Dendritic cell treated with granulocyte-macrophage colony-stimulating factor and Interleukin-4, amounts not matched to agents 40 ng/mL and 50 ng/mL, for 4 days (primary cell): ENCODE results near the gene HSD17B11.
"Not testable (repeated sequence)": the region's sequence is repeated elsewhere in the genome, so short reads cannot be mapped to it uniquely, and the experiment has no call there.

Source experiments
- H3K27ac Mint-ChIP-seq: one replicate; pipeline ENCODE4 v1.8.0; 2022; ENCODE audit warnings: mild to moderate bottlenecking, mixed read lengths
- H3K27me3 Mint-ChIP-seq: one replicate; pipeline ENCODE4 v1.8.0; 2022; ENCODE audit warnings: mild to moderate bottlenecking, mixed read lengths
- H3K36me3 Mint-ChIP-seq: one replicate; pipeline ENCODE4 v1.8.0; 2022; ENCODE audit warnings: low read depth, mixed read lengths
- H3K4me1 Mint-ChIP-seq: one replicate; pipeline ENCODE4 v1.8.0; 2022; ENCODE audit warnings: low read depth, mixed read lengths
- H3K4me3 Mint-ChIP-seq: one replicate; pipeline ENCODE4 v1.8.0; 2022; ENCODE audit warnings: mild to moderate bottlenecking, moderate library complexity, mixed read lengths
- H3K9me3 Mint-ChIP-seq: one replicate; pipeline ENCODE4 v1.8.0; 2022; ENCODE audit warnings: mixed read lengths
- intact Hi-C: fragments of 100-400 bp; cut with micrococcal nuclease; formaldehyde crosslinking; loops from one replicate; pipeline ENCODE4 v1.15.0; 2022

Gene HSD17B11

GRCh38 chr4:87391576-87392054, 627 bp upstream of the HSD17B11 start:
- Mint-ChIP-seq H3K27me3 (no peaks in the 10 kb centered on the region), H3K4me3 (peak overlapping the region; percentile 90), H3K27ac (peak overlapping the region; percentile 93), H3K9me3 (no peaks in the 10 kb centered on the region), H3K4me1 (peaks cover 30% of the 10 kb centered on the region), H3K36me3 (peaks cover 26% of the 10 kb centered on the region)
- intact Hi-C loops = loop anchor here (1.0 to 10.0 kb wide), 4 partner anchors 17 to 456 kb away; partner anchors contain the start of genes KLHL8 and NUDT9

- Mint-ChIP-seq H3K4me1 (peaks cover 39% of the 10 kb centered on the region), H3K36me3 (peaks cover 35% of the 10 kb centered on the region), H3K27ac (peak overlapping the region; percentile 93), H3K4me3 (peak overlapping the region; percentile 90), H3K9me3 (no peaks in the 10 kb centered on the region), H3K27me3 (no peaks in the 10 kb centered on the region)
- intact Hi-C loops = loop anchor here (2.0 to 10.0 kb wide), 3 partner anchors 16 to 457 kb away; partner anchors contain the start of gene KLHL8
Measured at GRCh38 chr4:87390551-87390890, 467 bp downstream of the HSD17B11 start.

DNA sequence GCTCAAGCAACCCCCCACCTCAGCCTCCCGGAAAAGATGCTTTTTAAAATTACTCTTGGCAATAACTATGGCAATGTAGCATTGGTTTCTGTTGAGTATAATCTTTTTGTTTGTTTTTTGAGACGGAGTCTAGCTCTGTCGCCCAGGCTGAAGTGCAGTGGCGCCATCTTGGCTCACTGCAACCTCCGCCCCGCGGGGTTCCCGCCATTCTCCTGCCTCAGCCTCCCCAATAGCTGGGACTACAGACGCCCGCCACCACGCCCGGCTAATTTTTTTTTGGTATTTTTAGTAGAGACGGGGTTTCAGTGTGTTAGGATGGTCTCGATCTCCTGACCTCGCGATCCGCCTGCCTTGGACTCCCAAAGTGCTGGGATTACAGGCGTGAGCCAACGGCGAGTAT, 933 bp downstream of the HSD17B11 start:
- H3K27me3 Mint-ChIP-seq = not testable (repeated sequence)
- intact Hi-C loops = loop anchor here (2.0 to 10.0 kb wide), 3 partner anchors 15 to 457 kb away; partner anchors contain the start of gene KLHL8

DNA sequence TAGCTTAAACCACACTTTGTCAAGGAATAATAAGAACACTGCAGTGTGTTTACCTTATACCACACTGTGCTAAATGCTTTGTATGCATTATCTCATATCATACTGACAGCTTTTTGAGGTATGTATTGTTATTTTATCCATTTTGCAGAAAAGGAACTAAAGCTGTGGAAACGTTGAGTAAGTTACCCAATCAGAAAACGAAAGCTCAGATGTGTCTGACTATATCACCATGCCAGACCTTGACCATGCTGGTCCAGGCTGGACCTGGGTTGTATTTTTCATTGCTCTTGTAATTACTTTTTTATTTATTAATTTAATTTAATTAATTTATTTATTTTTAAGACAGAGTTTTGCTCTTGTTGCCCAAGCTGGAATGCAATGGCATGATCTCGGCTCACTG, 2.1 kb downstream of the HSD17B11 start:
- H3K4me1 Mint-ChIP-seq = peaks cover 50% of the 10 kb centered on the region
- peak overlapping the region; percentile 93 for H3K27ac Mint-ChIP-seq
- H3K36me3 Mint-ChIP-seq = peaks cover 48% of the 10 kb centered on the region
- no peaks in the 10 kb centered on the region for H3K9me3 Mint-ChIP-seq
- peak overlapping the region; percentile 90 for H3K4me3 Mint-ChIP-seq
- H3K27me3 Mint-ChIP-seq = no peaks in the 10 kb centered on the region
- intact Hi-C loops = no loop called here

More for the DNA sequence above, 933 bp downstream of the HSD17B11 start:
- Mint-ChIP-seq H3K36me3 (peaks cover 40% of the 10 kb centered on the region), H3K4me3 (peak overlapping the region; percentile 90), H3K4me1 (peaks cover 44% of the 10 kb centered on the region), H3K27ac (peak overlapping the region; percentile 93)
- H3K9me3 Mint-ChIP-seq = not testable (repeated sequence)

DNA sequence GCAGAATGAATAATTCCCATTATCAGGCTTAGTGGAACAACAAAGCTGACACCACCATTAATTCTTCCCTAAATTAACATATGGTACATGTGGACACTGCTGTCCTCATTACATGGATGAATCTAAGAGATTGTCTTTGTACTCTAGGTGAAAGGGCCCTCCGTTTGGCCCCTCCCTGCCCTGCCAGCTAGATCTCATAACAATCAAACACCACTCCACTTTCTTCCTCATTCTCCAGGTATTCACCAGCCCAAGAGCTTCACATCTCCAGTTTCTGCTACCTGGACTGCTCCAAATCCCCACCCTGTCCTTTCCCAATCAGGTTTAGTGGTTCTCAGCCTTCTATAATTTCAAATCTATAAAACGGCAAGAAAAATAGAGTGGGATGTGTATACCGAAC, 3.8 kb downstream of the HSD17B11 start:
- Mint-ChIP-seq H3K27ac (no peak overlapping the region), H3K36me3 (peaks cover 61% of the 10 kb centered on the region), H3K9me3 (no peaks in the 10 kb centered on the region), H3K4me3 (no peak overlapping the region), H3K4me1 (peaks cover 63% of the 10 kb centered on the region), H3K27me3 (no peaks in the 10 kb centered on the region)
- intact Hi-C loops = no loop called here

- H3K9me3 Mint-ChIP-seq, intact Hi-C loops, H3K27me3 Mint-ChIP-seq, H3K27ac Mint-ChIP-seq, H3K4me3 Mint-ChIP-seq: not testable (repeated sequence)
- peaks cover 75% of the 10 kb centered on the region for H3K36me3 Mint-ChIP-seq
- peaks cover 58% of the 10 kb centered on the region for H3K4me1 Mint-ChIP-seq
Measured at GRCh38 chr4:87384466-87385132, 6.4 kb downstream of the HSD17B11 start.

GRCh38 chr4:87382931-87383330, 8.1 kb downstream of the HSD17B11 start:
- no peaks in the 10 kb centered on the region for H3K27me3 Mint-ChIP-seq
- H3K4me3 Mint-ChIP-seq = no peak overlapping the region
- H3K4me1 Mint-ChIP-seq = peaks cover 46% of the 10 kb centered on the region
- H3K9me3 Mint-ChIP-seq = no peaks in the 10 kb centered on the region
- H3K36me3 Mint-ChIP-seq = peaks cover 72% of the 10 kb centered on the region
- peak overlapping the region; percentile 4 for H3K27ac Mint-ChIP-seq
- intact Hi-C loops = no loop called here

- Mint-ChIP-seq H3K27ac (no peak overlapping the region), H3K9me3 (no peaks in the 10 kb centered on the region), H3K4me1 (peaks cover 38% of the 10 kb centered on the region), H3K4me3 (no peak overlapping the region), H3K27me3 (no peaks in the 10 kb centered on the region), H3K36me3 (peaks cover 69% of the 10 kb centered on the region)
- intact Hi-C loops = no loop called here
Measured at GRCh38 chr4:87382116-87382515, 8.9 kb downstream of the HSD17B11 start.

DNA sequence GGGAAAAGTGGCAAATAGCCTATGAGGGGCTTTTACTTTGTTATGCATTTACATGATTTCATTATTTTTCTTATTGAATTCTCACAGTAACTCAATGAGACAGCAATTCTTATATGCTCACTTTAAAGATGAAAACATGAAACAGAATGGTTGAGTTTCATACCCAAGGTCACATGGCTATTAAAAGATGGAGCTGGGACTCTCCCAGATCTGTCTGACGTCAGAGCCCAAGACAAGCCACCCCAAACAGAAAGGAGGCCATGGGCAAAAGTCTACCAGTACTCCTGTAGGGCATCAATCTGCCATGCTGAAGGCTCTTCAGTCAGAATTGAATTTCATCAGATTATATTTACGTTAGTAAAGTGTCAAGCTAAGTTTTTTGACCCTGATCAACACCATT, 13.2 kb downstream of the HSD17B11 start:
- H3K36me3 Mint-ChIP-seq = peaks cover 58% of the 10 kb centered on the region
- intact Hi-C loops = loop anchor here (10.0 kb wide), 1 partner anchor 47 kb away; the partner anchor contains the start of gene NUDT9
- peaks cover 2% of the 10 kb centered on the region for H3K4me1 Mint-ChIP-seq
- H3K9me3 Mint-ChIP-seq = no peaks in the 10 kb centered on the region
- no peak overlapping the region for H3K4me3 Mint-ChIP-seq
- no peak overlapping the region for H3K27ac Mint-ChIP-seq
- H3K27me3 Mint-ChIP-seq = no peaks in the 10 kb centered on the region

DNA sequence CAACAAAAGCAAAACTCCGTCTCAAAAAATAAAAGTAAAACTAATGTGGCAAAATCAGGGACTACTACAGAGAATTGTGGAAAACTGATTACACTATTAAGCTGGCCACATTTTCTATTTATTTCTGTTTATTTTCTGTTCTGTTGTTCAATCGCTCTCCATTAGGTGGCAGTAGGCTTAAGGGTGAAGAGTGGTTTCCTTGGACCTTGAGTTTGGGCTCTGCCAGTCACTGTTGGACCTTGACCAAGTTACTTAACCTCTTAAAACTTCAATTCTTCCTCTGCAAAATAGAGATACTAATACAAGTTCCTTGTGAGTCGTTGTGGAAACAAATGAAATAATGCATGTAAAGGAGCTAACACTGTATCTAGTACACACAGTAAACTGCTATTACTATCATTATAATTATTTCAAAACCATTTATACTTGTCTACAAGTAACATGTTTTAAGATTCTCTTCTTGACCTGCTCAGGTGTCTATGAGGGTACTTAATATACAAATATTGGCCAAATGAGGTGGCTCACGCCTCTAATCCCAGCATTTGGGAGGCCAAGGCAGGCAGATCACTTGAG, 15.2 kb downstream of the HSD17B11 start:
- no peaks in the 10 kb centered on the region for H3K27me3 Mint-ChIP-seq
- H3K9me3 Mint-ChIP-seq = no peaks in the 10 kb centered on the region
- intact Hi-C loops = loop anchor here (1.0 to 10.0 kb wide), 3 partner anchors 15 to 89 kb away; partner anchors contain the start of genes HSD17B11 and NUDT9
- no peak overlapping the region for H3K27ac Mint-ChIP-seq
- H3K4me3 Mint-ChIP-seq = no peak overlapping the region
- H3K36me3 Mint-ChIP-seq = peaks cover 63% of the 10 kb centered on the region
- no peaks in the 10 kb centered on the region for H3K4me1 Mint-ChIP-seq

- no peaks in the 10 kb centered on the region for H3K4me1 Mint-ChIP-seq
- H3K27ac Mint-ChIP-seq = no peak overlapping the region
- H3K27me3 Mint-ChIP-seq = no peaks in the 10 kb centered on the region
- peaks cover 78% of the 10 kb centered on the region for H3K36me3 Mint-ChIP-seq
- intact Hi-C loops = loop anchor here (10.0 kb wide), 1 partner anchor 55 kb away; the partner anchor contains the start of gene NUDT9
- H3K4me3 Mint-ChIP-seq = no peak overlapping the region
- no peaks in the 10 kb centered on the region for H3K9me3 Mint-ChIP-seq
Measured at GRCh38 chr4:87370068-87370467, 20.9 kb downstream of the HSD17B11 start.

DNA sequence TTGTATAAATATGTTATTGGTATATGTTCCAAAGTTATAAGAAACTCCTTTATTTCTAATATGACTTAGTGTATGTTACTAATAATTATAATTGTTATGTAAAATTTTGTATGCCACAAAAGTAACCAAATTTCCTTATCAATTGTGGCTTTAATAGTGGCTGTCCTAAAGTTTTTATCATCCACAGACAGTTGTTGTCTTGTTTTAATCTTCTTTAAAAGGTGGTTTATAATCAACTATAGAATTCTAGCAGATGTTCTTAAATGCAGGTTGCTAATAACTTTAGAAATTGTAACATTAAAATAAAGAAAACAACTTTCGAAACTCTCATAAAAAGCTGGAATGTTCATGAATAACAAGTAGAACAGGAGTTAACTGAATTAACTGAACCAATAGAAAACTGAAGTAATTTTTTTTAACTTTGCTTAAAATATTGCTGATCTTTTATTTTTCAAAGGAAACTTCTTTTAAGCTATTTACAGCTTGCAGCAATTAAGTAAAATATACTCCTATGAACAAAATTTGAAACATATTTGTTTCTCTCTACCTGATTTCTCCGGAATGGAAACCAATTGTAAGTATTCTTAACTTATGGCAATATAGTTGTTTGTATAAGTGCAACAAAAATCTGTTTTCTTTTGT, 24.3 kb downstream of the HSD17B11 start:
- intact Hi-C loops = no loop called here
- Mint-ChIP-seq H3K9me3 (no peaks in the 10 kb centered on the region), H3K27ac (no peak overlapping the region), H3K4me3 (no peak overlapping the region), H3K4me1 (no peaks in the 10 kb centered on the region), H3K27me3 (no peaks in the 10 kb centered on the region), H3K36me3 (peaks cover 81% of the 10 kb centered on the region)

- Mint-ChIP-seq H3K27me3 (no peaks in the 10 kb centered on the region), H3K27ac (peak overlapping the region; percentile 40), H3K36me3 (peaks cover 84% of the 10 kb centered on the region), H3K4me3 (no peak overlapping the region), H3K4me1 (no peaks in the 10 kb centered on the region), H3K9me3 (no peaks in the 10 kb centered on the region)
- intact Hi-C loops = no loop called here
Measured at GRCh38 chr4:87365348-87365747, 25.6 kb downstream of the HSD17B11 start.

DNA sequence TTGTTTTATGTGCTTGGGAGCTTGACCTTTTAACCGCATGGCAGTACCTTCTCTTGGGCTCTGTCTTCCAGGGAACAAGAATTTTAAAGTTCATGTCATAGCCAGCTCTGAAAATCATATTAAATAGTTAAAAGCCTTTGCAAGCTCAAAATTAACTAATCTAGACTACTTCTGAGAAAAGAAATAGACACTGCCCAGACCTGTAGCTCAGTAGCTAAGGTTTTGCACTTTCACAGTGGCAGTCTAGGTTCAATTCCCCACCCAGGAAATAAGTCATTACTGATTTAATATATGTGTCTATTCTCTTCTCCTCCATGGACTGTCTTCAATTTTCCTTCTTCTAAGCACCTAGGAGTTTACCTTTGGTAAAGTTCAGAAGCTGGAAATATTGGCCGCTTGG, 27.4 kb downstream of the HSD17B11 start:
- Mint-ChIP-seq H3K4me3 (no peak overlapping the region), H3K27me3 (no peaks in the 10 kb centered on the region), H3K36me3 (peaks cover 80% of the 10 kb centered on the region), H3K27ac (no peak overlapping the region), H3K9me3 (no peaks in the 10 kb centered on the region), H3K4me1 (no peaks in the 10 kb centered on the region)
- intact Hi-C loops = no loop called here
